HG03175 (cell line): ENCODE measurements around the gene CNOT9.

Source experiments
- ATAC-seq: cut with Tn5 transposase; IDR thresholded peaks from one replicate; pipeline ENCODE4 v1.9.1; 2021; ENCODE audit warnings: mild to moderate bottlenecking, moderate library complexity; ENCODE audit not compliant: unreplicated experiment

Gene CNOT9

GRCh38 chr2:218577482-218578220 lies 9.0 kb downstream of the CNOT9 start:
- no peak for ATAC-seq

- ATAC-seq: no peak
Measured at GRCh38 chr2:218578272-218578877, 9.7 kb downstream of the CNOT9 start.

- ATAC-seq: no peak
Measured at GRCh38 chr2:218582076-218582475, 13.4 kb downstream of the CNOT9 start.

- no peak for ATAC-seq
Measured at GRCh38 chr2:218583983-218584850, 15.6 kb downstream of the CNOT9 start.

- ATAC-seq: no peak
Measured at GRCh38 chr2:218585541-218585940, 16.9 kb downstream of the CNOT9 start.

GRCh38 chr2:218605432-218605831 lies 36.8 kb downstream of the CNOT9 start:
- ATAC-seq: no peak

- ATAC-seq: no peak
Measured at GRCh38 chr2:218607436-218608115, 38.9 kb downstream of the CNOT9 start, which contains the start of gene PLCD4. PLCD4 (plus strand) TSS chr2:218607899; CDS start chr2:218615740, 7,841 bp downstream.

- ATAC-seq: no peak
Measured at GRCh38 chr2:218615868-218616315, 47.3 kb downstream of the CNOT9 start.

GRCh38 chr2:218618102-218618860 lies 49.6 kb downstream of the CNOT9 start:
- ATAC-seq: no peak

GRCh38 chr2:218621007-218621406 lies 52.4 kb downstream of the CNOT9 start:
- no peak for ATAC-seq

GRCh38 chr2:218622606-218623365 lies 54.1 kb downstream of the CNOT9 start:
- no peak for ATAC-seq

GRCh38 chr2:218623366-218623705 lies 54.7 kb downstream of the CNOT9 start:
- no peak for ATAC-seq

- ATAC-seq: no peak
Measured at GRCh38 chr2:218626369-218626768, 57.7 kb downstream of the CNOT9 start.

- ATAC-seq: no peak
Measured at GRCh38 chr2:218627939-218628338, 59.3 kb downstream of the CNOT9 start.

GRCh38 chr2:218631837-218632236 lies 63.2 kb downstream of the CNOT9 start:
- no peak for ATAC-seq

- ATAC-seq: no peak
Measured at GRCh38 chr2:218635719-218636118, 67.1 kb downstream of the CNOT9 start.

GRCh38 chr2:218638372-218638771 lies 69.7 kb downstream of the CNOT9 start:
- ATAC-seq: no peak

GRCh38 chr2:218642121-218642656 lies 73.5 kb downstream of the CNOT9 start:
- ATAC-seq: no peak

GRCh38 chr2:218642786-218643185 lies 74.1 kb downstream of the CNOT9 start:
- ATAC-seq: no peak
